A549 treated with AZD2906 at 1 μM for 4 hours (cell line): ENCODE data around the gene ZBTB14. TPM values are rescaled to one million over a fixed set of nuclear protein-coding genes. Genes with fewer than 3 reads are reported as not detected.

ENCODE experiments used
- total RNA-seq: library from RNA; stranded (reverse); fragments of 200-300 nt; extraction: Qiagen RNA extraction; gene quantifications from 5 replicates; pipeline ENCODE4 v1.2.3, GENCODE V29; 2022

Gene ZBTB14
- 6.1 to 7.8 TPM (median 6.6 TPM) in 5 replicates for total RNA-seq

GRCh38 chr18:5295231-5295920, at the start of gene ZBTB14:
Gene ZBTB14, minus strand, starts transcription at chr18:5295726. Its CDS starts 2,480 bp downstream, at chr18:5293246.

Other genes starting within 250 kb of the ZBTB14 start
- gene AKAIN1, start 98.5 kb downstream of the ZBTB14 start, total RNA-seq, result not detected in 5 replicates
- gene EPB41L3, start 248.3 kb upstream of the ZBTB14 start, total RNA-seq, result 0.02 to 0.43 TPM (median 0.17 TPM) in 5 replicates